Ishikawa (cell line): ENCODE measurements around the gene TNS1.

Source experiments
- CEBPB ChIP-seq: IDR thresholded peaks from 2 replicates; pipeline ENCODE4 v1.6.1; 2012
- CREB1 ChIP-seq: IDR thresholded peaks from 2 replicates; pipeline ENCODE4 v1.6.1; 2012; ENCODE audit warnings: low read depth
- EGR1 ChIP-seq: IDR thresholded peaks from 2 replicates; pipeline ENCODE4 v1.6.1; 2012
- EP300 ChIP-seq: IDR thresholded peaks from 2 replicates; pipeline ENCODE4 v1.6.1; 2012; ENCODE audit warnings: borderline replicate concordance
- FOXM1 ChIP-seq: IDR thresholded peaks from 2 replicates; pipeline ENCODE4 v1.6.1; 2012; ENCODE audit warnings: low read depth, borderline replicate concordance
- MAX ChIP-seq: IDR thresholded peaks from 2 replicates; pipeline ENCODE4 v1.6.1; 2012
- NFIC ChIP-seq: IDR thresholded peaks from 2 replicates; pipeline ENCODE4 v1.6.1; 2012
- RAD21 ChIP-seq: IDR thresholded peaks from 2 replicates; pipeline ENCODE4 v1.6.1; 2012; ENCODE audit warnings: low read depth
- REST ChIP-seq: IDR thresholded peaks from 2 replicates; pipeline ENCODE4 v1.6.1; 2012; ENCODE audit warnings: low read depth, mild to moderate bottlenecking
- TAF1 ChIP-seq: IDR thresholded peaks from 2 replicates; pipeline ENCODE4 v1.6.1; 2012; ENCODE audit warnings: low read depth, mild to moderate bottlenecking
- TCF12 ChIP-seq: IDR thresholded peaks from 2 replicates; pipeline ENCODE4 v1.6.1; 2012; ENCODE audit warnings: low read depth
- USF1 ChIP-seq: IDR thresholded peaks from 2 replicates; pipeline ENCODE4 v1.6.1; 2012
- YY1 ChIP-seq: IDR thresholded peaks from 2 replicates; pipeline ENCODE4 v1.6.1; 2012; ENCODE audit warnings: low read depth
- ZBTB7A ChIP-seq: IDR thresholded peaks from 2 replicates; pipeline ENCODE4 v1.6.1; 2012; ENCODE audit warnings: low read depth

GRCh38 chr2:217846321-217846743 is 156.5 kb downstream of the TNS1 start:
- TF ChIP-seq YY1 (0 out of 2 replicates have a peak, but pooled peaks have one; percentile 70), ZBTB7A (no peak), REST (no peak), FOXM1 (no peak), RAD21 (no peak), MAX (0 out of 2 replicates have a peak, but pooled peaks have one; percentile 33), CEBPB (no peak), EGR1 (no peak), TAF1 (no peak), EP300 (no peak; the same call in 1 of the 2 replicates), TCF12 (no peak), NFIC (peak; percentile 62; the same call in 1 of the 2 replicates), USF1 (no peak), CREB1 (no peak)
